ENCODE measurements around the gene ACLY. TPM values are rescaled to one million over a fixed set of nuclear protein-coding genes. Genes with fewer than 3 reads are reported as not detected.
"Not testable (repeated sequence)": the region's sequence is repeated elsewhere in the genome, so short reads cannot be mapped to it uniquely, and the experiment has no call there.

ACLY gene
- total and polyA plus RNA-seq, 12 donors = 12.1 to 42.2 (median 25.2) TPM

GRCh38 chr17:41863074-41863848, 55.5 kb downstream of the ACLY start:
- ATAC-seq (no peak), DNase-seq (no peak)
- Histone ChIP-seq H3K9me3 (no peaks in the 10 kb centered on the region), H3K4me1 (peaks cover 5 to 61% (median 39%) of the 10 kb centered on the region in 9 donors), H3K36me3 (peaks cover 0 to 19% (median 6%) of the 10 kb centered on the region in 9 donors), H3K27ac (no peak overlapping the region), H3K27me3 (no peaks in the 10 kb centered on the region), H3K4me3 (peak overlapping the region in 7 of 10 donors; percentile 86 to 100 (median 92))
- TF ChIP-seq, protein P1, sequence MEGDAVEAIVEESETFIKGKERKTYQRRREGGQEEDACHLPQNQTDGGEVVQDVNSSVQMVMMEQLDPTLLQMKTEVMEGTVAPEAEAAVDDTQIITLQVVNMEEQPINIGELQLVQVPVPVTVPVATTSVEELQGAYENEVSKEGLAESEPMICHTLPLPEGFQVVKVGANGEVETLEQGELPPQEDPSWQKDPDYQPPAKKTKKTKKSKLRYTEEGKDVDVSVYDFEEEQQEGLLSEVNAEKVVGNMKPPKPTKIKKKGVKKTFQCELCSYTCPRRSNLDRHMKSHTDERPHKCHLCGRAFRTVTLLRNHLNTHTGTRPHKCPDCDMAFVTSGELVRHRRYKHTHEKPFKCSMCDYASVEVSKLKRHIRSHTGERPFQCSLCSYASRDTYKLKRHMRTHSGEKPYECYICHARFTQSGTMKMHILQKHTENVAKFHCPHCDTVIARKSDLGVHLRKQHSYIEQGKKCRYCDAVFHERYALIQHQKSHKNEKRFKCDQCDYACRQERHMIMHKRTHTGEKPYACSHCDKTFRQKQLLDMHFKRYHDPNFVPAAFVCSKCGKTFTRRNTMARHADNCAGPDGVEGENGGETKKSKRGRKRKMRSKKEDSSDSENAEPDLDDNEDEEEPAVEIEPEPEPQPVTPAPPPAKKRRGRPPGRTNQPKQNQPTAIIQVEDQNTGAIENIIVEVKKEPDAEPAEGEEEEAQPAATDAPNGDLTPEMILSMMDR (IDR thresholded peaks at IDR 0.05) = no peak
- WGBS, 2 donors = 75 to 76% methylated on average over 18 of the region's 18 CpGs
- intact Hi-C loops (cut with DNase I) = no loop called here

DNA sequence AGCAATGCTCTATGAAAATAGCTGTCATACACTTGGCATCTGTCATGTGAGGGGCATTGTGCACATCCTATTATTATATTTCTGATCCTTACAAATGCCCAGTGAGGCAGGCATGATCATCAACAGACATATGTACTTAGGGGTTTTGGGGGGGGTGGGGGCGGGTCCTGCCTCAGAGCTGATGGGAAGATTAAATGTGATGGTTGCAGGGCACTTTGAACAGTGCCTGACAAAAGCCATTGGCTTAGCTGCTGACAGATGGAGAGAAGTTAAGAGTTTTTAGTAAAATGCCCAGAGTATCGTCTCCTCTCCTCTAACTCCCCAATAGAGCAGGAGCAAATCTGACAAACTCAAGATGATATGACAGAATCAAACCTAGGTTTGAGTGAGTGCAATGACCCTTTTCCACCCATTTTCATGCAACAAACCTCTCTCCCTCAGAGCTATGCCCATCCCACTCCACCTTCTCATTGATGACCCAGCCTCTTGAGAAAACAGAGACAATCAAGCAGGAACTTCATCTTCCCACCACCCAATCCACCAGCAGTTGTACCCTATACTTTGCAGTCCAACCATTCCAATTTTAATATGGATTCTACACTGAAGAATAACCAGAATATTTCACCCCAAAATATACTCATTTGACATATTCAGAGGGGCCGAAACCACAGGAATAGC, 58.4 kb downstream of the ACLY start:
- no peak overlapping the region for H3K4me3 ChIP-seq
- no peak for DNase-seq
- H3K36me3 ChIP-seq = no peaks in the 10 kb centered on the region
- peaks cover 5 to 53% (median 37%) of the 10 kb centered on the region in 9 donors for H3K4me1 ChIP-seq
- H3K27ac ChIP-seq = no peak overlapping the region
- intact Hi-C loops (cut with DNase I) = loop anchor here in 1 of 10 donors (2.0 kb wide), 1 partner anchor 50 kb away; the partner anchor contains the start of gene P3H4
- WGBS, 2 donors = 65 to 66% methylated on average over 3 of the region's 3 CpGs
- TF ChIP-seq, protein P1 (IDR thresholded peaks at IDR 0.05) = no peak
- H3K27me3 ChIP-seq = no peaks in the 10 kb centered on the region
- H3K9me3 ChIP-seq = no peaks in the 10 kb centered on the region
- no peak for ATAC-seq

- 96 to 99% methylated on average over 14 of the region's 14 CpGs for WGBS, 2 donors
- H3K27me3 ChIP-seq; ATAC-seq; DNase-seq; H3K9me3 ChIP-seq; intact Hi-C loops (cut with DNase I); H3K4me3 ChIP-seq: not testable (repeated sequence)
- peaks cover 0 to 24% (median 0%) of the 10 kb centered on the region in 9 donors for H3K4me1 ChIP-seq
- H3K27ac ChIP-seq = peak overlapping the region in 1 of 10 donors; percentile 33
- H3K36me3 ChIP-seq = peaks cover 0 to 47% (median 13%) of the 10 kb centered on the region in 9 donors
Measured at GRCh38 chr17:41851382-41851781, 67.4 kb downstream of the ACLY start.

DNA sequence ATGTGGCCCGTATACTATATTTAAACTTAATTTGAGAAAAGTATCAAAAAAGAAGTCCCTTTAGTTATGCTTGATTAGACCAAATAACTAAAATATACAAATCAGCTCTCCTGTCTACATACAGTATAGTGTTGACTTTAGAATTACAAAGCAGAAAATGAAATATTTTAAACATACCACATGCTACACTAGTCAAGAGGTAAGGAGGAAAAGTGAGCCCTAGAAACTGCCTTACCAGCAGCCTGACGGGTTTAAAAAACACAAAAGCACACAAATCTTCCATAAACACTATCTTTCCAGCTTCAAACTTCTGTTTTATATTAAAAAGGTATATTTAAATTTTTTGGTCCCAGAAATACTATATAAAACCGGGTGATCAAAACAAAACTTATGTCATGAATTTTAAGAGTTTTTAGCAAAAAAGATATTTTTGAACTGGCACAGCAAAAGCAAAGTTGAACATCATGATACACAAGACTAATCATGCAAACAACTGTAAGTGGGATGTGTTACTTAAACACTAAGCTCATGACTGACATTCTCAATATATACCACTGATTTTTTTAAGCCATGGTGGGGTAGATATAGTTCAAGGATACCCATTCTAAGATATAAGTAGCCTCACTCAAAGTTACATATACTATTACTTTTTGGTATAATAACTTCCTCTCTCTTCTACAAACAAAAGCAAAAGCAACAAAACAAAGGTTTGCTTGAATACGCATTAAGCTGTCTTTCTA, 69.3 kb downstream of the ACLY start:
- 74 to 85% methylated on average over 4 of the region's 4 CpGs for WGBS, 2 donors
- no peak for DNase-seq
- H3K4me1 ChIP-seq = peaks cover 0 to 24% (median 0%) of the 10 kb centered on the region in 9 donors
- H3K4me3 ChIP-seq = no peak overlapping the region
- no peak for ATAC-seq
- H3K9me3 ChIP-seq = no peaks in the 10 kb centered on the region
- H3K27me3 ChIP-seq = no peaks in the 10 kb centered on the region
- intact Hi-C loops (cut with DNase I) = no loop called here
- TF ChIP-seq, protein P1 (IDR thresholded peaks at IDR 0.05) = no peak
- peaks cover 0 to 39% (median 7%) of the 10 kb centered on the region in 9 donors for H3K36me3 ChIP-seq
- peak overlapping the region in 5 of 10 donors; percentile 7 to 37 (median 21) for H3K27ac ChIP-seq

Data from heart right ventricle (tissue), 16 donors.